ENCODE measurements around the gene KRT20.
"Not testable (repeated sequence)": the region's sequence is repeated elsewhere in the genome, so short reads cannot be mapped to it uniquely, and the experiment has no call there.

KRT20 gene

DNA sequence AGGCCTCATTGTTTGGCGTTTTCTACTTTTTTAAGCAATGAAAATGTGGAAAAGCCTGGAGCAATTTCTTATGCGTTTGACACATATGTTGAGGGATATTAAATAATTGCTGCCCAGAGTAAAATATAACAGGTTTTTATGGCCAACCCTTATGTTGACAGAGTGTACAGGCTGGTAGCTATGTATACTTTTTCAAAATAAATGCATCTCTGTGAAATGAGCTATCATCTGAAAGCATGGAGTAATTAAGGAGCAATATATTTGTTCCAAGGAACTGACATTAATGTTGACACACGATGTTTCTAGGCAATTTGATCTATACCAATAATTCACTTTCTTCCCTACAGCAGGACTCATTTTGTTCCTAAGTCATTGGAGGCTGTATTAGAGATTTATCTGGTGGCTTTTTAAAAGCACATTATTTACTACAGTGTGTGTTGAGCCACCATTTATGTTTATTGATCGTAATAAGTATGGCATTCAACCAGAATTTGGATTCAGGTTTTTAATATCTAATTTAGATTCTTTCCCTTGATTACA, 11.9 kb upstream of the KRT20 start:
- no peak for DNase-seq (ENCODE audit: low spot score)

DNA sequence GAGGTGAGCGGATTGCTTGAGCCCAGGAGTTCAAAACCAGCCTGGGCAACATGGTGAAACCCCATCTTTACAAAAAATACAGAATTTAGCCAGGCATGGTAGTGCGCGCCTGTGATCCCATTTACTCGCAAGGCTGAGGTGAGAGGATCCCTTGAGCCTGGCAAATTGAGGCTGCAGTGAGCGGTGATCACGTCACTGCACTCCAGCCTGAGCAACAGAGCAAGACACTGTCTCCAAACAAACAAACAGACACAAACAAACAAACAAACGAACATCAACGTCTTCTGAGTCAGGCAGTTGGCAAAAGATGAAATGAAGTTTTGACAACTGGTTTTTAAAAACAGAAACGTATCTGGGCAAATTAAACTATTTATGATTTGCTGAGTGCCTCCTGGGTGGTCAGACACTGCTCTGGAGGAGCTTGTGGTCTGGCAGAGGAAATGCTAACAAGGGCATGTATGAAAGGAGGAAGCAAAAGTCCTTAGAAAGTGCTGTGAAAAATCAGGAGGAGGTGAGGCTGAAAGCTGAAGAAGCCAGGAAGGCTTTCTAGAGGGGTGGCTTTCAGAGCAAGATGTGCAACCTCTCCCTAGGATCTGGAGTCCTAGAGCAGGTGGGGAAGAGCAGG, 10.2 kb upstream of the KRT20 start:
- DNase-seq (ENCODE audit: low spot score): no peak

DNA sequence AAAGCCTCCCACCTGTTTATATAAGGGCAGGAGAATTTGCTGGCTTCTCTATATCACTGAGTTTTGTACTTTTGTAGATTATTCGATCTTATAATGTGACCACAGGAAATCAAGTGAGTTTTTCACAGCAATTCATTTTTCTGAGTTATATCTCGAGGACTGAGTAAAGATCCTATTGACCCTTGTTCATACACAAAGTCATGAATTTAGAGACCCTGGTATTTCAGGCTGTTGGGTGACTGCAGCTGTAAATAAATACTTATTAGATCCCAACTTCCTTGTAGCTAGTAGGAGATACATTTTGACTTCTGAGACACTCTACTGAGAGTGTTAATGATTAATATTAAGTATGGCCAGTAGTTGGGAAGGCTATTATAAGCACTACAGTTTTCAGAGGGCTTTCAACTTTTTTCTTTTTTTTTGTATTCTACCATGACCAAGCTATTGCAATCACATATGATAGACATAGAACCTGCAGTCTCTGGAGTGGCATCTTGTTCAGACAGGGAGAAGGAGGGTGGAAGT, 3.2 kb upstream of the KRT20 start:
- DNase-seq (ENCODE audit: low spot score): no peak

DNA sequence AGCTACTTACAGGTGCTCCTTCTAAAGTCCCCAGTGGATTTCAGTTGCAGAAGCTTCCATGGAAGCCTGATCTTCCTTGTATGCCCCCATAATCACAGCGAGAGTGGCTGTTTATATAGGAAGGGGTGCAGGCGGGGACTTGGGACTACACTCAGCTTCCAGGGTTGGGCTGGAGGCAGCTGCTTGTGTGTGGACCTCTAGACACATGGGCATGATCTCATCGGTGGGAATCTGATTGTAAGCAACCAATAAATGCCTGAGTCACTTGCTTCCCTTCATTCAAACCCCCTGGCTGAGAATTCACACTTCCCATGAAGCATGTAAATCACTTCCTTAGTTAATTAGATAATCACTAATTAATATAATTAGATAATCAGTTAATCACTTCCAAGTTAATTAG, 1.0 kb upstream of the KRT20 start:
- DNase-seq (ENCODE audit: low spot score): no peak

DNA sequence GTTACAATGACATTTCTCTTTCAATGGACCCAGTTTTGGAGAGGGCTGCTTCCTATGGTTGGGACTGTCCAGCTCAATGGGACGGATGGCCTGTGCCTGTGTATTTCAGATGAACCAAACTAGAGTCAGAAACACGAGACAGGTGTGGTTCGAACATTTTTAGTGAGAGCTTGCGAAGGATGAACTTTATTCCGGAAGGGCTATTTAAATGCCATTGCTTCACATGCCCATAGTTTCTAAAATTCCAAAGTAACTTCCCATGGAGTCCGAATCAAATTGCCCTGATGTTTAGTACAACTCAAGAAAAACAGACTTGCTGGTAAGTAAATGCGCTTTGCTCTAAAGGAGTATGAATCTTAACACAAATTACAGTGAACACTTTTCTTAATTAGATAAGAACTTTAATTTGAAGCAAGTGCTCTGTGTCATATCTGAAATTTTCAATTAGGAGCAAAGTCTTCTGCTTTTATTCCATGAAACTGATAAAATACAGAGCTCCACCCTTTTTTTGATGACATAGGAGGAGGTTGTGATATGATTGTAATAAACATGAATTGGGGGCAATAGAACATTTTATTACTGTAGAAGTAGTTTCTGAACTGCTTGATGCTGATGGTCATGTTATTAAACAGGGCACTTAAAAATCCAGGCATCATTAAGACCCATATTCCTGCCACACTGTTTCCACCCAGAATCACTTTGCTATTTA, 1.3 kb downstream of the KRT20 start:
- no peak for DNase-seq (ENCODE audit: low spot score)

DNA sequence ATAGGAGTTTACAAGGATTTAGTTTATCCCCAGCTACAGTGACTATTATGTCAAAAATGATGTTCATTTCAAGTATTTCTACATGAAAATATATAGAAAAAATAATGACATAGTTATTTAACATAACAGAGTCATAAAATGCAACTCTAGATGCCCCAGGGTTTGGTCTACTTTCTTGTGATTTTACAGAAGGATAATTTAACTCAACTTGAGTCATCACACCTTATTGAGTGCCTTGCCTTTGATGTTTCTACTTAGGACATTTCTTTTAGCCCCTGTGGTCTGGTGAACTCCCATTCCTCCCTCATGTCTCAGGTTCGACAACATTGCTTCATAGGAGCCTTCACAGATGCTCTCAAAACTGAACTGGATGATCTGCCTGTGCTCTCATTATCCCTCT, 2.0 kb downstream of the KRT20 start:
- DNase-seq (ENCODE audit: low spot score): no peak

DNA sequence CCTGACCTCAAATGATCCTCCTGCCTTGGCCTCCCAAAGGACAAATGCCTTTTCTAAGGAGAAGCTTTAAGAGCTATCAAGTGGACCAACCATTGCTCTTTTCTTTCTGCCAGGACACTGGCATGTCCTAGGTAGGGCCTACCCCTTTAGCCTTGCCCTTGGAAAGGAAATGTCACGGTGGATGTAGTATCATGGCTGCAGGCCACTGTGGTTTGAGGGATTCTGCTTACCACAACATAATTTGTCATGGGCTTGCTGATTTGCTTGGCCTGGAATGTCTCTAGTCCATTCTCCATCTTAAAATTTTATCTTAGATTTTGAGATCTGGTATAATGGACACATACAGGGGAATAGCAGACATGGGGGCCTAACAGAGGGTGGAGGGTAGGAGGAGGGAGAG, 6.0 kb downstream of the KRT20 start:
- no peak for DNase-seq (ENCODE audit: low spot score)

DNA sequence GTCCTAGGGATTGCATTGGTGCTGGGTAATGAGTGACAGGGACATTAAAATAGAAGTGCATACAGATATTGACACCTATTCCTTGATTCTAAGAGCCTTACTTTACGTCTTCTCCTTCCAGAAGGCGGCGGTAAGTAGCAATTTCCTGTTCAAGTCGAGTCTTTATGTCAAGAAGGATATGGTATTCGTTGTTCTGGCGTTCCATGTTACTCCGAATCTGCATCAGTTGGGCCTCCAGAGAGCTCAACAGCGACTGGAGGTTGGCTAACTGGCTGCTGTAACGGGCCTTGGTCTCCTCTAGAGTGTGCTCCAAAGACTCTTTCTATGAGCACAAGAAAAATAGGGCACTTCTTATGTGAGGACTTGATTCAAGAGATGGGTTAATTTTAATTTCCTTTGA, 7.0 kb downstream of the KRT20 start:
- no peak for DNase-seq (ENCODE audit: low spot score)

DNA sequence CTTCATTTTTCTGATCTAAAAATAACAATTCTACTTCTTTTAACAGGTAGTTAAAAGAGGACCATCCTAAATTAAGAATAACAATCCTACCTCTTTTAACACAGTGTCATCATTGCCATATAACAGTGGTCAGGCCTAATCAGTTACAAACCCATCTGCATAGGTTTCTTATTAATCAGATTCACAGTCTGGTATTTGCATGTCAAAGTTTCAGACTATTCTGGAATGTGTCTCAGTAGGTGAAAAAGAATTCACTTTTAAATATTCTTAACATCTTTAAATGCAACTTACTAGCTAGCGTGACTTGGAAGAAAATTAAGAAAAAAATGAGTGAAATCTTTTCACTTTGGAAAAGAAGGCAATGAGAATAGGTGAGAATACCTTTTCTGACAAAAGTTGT, 11.2 kb downstream of the KRT20 start:
- DNase-seq (ENCODE audit: low spot score): no peak

DNA sequence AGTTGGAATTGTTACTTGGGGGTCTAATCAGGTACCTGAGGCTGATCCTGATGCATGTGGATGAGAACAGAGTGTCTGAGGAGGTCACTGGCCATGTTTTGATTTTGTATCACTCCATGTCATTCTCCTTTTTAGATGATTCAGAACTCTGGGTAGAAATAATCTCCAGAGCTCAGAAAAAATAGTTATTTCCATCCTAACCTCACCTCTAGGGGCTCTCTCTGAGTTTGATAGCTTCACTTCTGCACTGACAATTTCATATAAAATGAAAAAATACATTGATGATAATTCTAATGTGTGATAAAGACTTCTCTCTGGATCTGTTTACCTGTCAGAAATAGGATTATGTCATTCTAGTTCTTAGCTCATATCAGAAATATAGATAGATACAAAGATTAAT, 11.8 kb downstream of the KRT20 start:
- DNase-seq (ENCODE audit: low spot score): no peak

DNA sequence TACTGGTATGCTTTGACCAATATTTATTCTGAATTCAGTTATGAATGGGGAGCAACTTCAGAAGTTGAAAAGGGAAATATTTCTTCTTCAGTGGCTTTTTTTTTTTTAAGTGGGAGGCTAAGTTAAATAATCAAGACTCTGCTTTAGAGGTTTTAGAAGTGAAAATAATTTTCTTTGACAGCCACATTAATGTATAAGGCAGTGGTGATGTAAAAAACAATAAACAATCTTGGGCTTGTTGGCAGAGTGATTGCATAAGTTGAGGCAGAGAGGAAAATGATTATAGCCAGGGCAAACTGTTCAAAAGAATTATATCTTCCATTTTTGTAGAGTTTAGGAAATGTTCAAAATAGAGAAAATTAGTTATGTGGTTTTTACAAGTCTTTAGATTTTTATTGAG, 12.6 kb downstream of the KRT20 start:
- DNase-seq (ENCODE audit: low spot score): no peak

DNA sequence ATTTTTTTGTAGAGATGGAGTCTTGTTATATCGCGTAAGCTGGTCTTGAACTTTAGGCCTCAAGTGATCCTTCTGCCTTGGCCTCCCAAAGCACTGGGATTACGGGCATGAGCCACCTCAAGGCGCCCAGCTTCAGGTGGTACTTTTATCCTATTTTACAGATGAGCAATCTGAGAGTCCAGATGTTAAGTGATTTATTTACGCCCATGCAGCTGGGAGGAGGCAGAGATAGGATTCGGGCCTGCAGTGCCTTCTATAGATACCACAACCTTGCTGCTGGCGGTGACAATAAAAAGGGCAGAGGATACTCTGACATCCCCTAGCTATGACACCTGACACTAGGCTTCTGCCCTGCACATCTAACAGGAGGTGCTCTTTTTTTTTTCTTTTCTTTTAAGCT, 13.7 kb downstream of the KRT20 start:
- no peak for DNase-seq (ENCODE audit: low spot score)

DNA sequence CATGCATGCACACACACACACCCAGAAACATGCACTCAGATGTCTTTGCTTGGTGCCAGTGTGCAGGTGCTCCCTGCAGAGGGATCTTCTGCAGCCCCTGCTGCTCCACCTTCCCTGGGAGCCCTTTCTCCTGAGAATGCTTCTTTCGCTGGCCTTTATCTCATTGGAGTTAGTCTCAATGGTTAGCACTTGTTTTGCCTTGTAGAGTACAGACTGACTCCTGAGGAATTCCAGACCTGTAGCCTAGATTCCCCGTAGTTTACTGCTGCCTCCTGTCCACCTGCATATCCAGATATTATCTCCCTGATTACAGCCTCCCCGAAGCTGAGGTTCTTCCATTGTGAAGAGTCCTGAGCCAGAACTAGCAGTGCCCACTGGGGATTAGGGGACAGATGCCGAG, 14.9 kb downstream of the KRT20 start:
- no peak for DNase-seq (ENCODE audit: low spot score)

DNA sequence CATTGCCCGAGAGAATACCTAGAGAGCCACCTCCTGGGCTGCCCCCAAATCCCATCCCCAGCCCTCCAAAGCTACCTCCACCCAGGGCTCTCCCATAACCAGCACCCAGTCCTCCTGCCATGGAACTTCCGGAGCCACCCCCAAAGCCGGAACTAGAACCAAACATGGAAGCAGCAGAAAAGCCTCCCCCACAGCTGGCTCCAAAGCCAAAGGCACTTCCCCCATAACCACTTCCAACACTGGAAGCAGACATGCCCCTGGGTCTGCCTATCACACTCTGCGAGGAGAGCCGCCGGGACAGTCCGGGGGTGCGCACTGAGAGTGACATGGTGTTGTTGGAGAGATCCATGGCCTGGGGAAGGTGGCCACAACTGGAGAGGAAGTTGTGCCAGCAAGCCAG, 18.2 kb downstream of the KRT20 start, which contains the start of gene KRT12:
KRT12 (minus strand) TSS at position 386 of the 400 bp plus-strand sequence; CDS start at position 349, 37 bp downstream.
- DNase-seq (ENCODE audit: low spot score): no peak

DNA sequence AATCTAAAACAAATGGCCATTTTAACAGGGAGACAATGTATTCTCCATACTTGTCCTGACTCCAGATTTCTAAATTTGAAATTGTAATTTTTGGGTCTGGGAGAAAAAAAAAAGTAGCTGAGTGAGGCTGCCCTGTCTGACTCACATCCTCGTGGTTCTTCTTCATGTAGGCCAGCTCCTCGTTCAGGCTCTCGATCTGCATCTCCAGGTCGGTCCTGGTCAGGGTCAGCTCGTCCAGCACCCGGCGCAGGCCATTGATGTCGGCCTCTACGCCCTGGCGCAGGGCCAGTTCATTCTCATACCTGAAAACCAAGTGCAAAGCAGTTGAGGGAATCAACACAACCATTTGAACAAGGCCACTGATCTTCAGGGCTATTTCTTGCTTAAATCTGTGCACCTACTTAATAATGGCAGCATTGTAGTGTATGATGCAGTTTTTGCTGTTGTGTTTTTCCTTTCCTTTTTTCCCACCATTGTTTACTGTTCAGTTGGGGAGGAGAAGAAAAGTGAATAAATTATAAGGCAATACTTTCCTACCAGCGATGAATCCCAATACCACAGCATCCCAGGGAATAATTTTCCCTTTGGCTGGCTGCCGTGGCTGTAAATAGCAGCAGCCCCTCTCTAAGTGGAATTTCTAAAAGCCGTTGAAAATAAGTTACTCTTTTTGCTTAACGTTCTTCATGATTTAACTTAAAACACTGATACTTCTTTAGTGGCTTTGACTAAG, 20.2 kb downstream of the KRT20 start:
- no peak for DNase-seq (ENCODE audit: low spot score)

DNA sequence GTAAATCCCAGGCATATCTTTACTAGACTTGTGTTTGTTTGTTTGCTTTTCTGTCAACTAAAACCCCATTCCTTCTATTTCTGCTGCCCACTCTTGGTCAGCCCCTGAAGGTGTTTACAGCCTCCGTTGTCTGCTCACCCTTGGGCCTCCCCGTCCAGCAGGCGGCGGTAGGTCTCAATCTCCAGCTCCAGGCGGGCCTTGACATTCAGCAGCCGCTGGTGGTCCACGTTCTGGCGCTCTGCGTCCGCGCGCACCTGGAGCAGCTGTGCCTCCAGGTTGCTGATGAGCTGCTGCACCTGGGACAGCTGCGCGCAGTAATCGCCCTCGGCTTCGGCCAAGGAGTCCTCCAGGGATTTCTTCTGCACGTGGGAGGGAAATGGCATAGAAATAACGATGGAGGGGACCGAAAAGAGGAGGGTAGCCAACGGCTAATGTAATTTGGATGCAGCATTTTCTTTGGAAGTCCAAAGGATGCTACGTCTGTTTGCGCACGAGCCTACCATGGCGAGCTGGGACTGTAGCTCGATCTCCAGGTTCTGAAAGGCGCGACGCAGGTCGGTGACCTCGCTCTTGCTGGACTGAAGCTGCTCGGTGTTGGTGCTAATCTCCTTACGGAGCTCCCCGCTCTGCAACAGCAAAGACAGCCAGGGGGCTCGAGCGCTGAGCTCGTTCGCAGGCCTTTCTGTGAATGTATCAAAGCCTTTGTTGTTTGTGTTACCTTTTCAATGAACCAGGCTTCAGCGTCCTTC, 21.9 kb downstream of the KRT20 start:
- DNase-seq (ENCODE audit: low spot score): peak; percentile 85

DNA sequence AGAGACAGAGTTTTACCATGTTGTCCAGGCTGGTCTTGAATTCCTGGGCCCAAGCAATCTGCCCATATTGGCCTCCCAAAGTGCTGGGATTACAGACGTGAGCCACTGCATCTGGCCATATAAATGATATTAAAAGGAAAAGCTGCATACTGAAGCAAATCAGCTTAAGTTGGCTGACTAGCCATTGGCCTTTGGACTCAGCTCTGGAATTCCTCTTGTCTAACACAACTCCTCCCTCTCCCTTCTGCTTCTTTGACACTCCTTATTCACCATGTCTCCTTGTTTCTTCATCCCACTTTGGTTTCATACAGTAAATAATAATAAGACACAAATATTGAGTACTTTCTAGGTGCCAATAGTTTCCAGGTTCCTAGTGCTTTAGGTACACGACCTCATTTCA, 25.5 kb downstream of the KRT20 start:
- no peak for DNase-seq (ENCODE audit: low spot score)

DNA sequence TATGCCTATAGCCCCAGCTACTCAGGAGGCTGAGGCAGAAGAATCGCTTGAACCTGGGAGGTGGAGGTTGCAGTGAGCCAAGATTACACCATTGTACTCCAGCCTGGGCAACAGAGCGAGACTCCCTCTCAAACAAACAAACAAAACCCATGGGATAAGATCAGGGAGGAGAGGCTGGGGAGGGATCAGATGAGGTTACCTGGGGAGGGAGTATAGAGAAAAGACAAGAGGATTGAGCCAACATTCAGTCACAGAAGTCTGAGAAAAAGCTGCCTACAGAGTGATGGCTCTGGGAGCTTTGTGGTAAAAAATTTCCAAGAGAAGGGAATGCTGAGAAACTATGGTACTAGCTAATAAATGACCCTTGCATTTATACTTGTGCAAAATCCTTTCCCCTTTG, 26.4 kb downstream of the KRT20 start:
- not testable (repeated sequence) for DNase-seq (ENCODE audit: low spot score)

DNA sequence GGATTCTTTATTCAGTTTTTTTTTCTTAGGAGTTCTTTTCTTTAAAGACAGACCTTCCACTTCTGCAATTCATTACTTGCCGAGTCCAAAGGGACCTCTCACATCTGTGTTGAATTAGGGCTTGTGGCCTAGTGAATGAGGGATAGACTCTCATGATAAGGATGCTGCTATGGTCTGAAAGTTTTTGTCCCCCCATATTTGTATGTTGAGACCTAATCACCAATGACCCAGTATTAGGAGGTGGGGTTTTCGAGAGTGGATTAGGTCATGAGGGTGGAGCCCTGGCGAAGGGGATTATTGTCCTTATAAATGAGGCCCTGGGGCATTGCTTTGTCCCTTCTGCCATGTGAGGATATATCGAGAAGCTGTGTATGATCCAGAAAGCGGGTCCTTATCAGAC, 27.5 kb downstream of the KRT20 start:
- DNase-seq (ENCODE audit: low spot score): no peak

DNA sequence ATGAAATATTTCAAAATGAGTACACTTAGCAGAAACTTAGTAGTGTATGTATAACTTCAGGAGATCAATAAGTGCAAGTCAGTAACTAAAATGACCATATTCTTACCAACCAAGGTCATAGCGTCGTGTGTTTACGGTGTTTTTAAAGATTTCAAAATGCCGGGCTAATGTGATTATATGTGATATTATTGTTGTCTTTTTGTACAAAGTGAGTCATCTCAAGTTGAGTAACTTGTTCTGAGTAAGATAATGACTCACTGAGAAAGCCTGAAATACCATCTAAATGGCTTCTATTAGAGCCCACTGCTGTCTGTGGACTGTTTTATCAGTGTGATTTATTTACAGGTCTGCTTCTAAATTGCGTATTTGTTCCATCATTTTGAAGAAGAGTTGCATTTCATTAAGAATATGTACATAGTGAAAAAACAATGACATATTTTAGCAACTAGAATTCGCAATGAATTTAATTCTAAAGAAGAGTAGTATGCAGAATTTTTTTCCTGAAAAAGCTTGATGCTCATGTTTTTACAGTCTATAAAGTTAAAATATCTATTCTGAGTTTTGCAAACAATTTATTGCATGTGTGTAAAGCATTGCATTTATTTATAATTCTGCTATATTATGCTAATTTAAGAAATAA, 30.7 kb downstream of the KRT20 start:
- no peak for DNase-seq (ENCODE audit: low spot score)

DNA sequence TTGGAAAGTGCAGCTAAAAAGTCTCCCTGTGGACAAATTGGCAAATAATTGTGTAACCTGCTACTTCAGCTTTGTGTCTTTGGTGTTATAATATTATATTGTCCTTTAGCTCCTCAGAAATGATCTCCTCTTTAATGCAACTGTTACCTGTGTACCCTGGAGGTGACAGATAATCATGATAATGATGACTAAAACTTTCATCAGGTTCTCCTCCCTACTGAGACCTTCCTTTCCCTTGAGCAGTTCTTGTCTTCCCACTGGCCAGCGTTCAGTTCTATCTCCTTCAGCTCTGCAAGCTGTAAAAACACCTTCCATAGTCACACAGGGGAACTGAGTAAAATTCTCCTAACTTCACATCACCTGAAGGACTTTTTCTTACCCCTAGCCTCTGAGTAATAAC, 32.7 kb downstream of the KRT20 start:
- DNase-seq (ENCODE audit: low spot score): no peak
